Measurements from ENCODE around the gene TSC1. TPM values are rescaled to one million over a fixed set of nuclear protein-coding genes. Genes with fewer than 3 reads are reported as not detected.
"Not testable (repeated sequence)": the region's sequence is repeated elsewhere in the genome, so short reads cannot be mapped to it uniquely, and the experiment has no call there.

Gene TSC1
- polyA plus RNA-seq (2011; rRNA removed), result 45.2 and 45.6 TPM in 2 replicates
- polyA minus RNA-seq (2011; rRNA and poly(A)+ RNA removed), result 58.2 and 81.1 TPM in 2 replicates

GRCh38 chr9:132944294-132945185, at the start of gene TSC1:
Gene TSC1, minus strand, starts transcription at chr9:132944616. Its CDS starts 15,744 bp downstream, at chr9:132928872.
- DNase-seq (ENCODE audit: low read depth), result peak; percentile 76
- H3K36me3 ChIP-seq (ENCODE audit: control insufficient read depth, insufficient read depth, low read length), result no peaks in the 10 kb centered on the region
- TF ChIP-seq, protein P1, sequence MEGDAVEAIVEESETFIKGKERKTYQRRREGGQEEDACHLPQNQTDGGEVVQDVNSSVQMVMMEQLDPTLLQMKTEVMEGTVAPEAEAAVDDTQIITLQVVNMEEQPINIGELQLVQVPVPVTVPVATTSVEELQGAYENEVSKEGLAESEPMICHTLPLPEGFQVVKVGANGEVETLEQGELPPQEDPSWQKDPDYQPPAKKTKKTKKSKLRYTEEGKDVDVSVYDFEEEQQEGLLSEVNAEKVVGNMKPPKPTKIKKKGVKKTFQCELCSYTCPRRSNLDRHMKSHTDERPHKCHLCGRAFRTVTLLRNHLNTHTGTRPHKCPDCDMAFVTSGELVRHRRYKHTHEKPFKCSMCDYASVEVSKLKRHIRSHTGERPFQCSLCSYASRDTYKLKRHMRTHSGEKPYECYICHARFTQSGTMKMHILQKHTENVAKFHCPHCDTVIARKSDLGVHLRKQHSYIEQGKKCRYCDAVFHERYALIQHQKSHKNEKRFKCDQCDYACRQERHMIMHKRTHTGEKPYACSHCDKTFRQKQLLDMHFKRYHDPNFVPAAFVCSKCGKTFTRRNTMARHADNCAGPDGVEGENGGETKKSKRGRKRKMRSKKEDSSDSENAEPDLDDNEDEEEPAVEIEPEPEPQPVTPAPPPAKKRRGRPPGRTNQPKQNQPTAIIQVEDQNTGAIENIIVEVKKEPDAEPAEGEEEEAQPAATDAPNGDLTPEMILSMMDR (IDR thresholded peaks at IDR 0.05; ENCODE audit: insufficient read depth, low read depth, low read length), result no peak
- peak within 1 kb of the TSS; percentile 94 for H3K4me3 ChIP-seq (ENCODE audit: low read depth, low read length)
- ChIA-PET CTCF (interaction anchor here (0.6 to 2.2 kb wide), 7 partner anchors 11 to 158 kb away, joined by 3 to 9 read pairs (median 3); no protein-coding TSS in a partner anchor), POLR2A (interaction anchor here (0.7 kb wide), 1 partner anchor 10 kb away, joined by 8 read pairs; no protein-coding TSS in a partner anchor)
- no peaks in the 10 kb centered on the region; the same call in 1 of the 2 replicates for H3K27me3 ChIP-seq (ENCODE audit: control insufficient read depth, insufficient read depth, low read length)

DNA sequence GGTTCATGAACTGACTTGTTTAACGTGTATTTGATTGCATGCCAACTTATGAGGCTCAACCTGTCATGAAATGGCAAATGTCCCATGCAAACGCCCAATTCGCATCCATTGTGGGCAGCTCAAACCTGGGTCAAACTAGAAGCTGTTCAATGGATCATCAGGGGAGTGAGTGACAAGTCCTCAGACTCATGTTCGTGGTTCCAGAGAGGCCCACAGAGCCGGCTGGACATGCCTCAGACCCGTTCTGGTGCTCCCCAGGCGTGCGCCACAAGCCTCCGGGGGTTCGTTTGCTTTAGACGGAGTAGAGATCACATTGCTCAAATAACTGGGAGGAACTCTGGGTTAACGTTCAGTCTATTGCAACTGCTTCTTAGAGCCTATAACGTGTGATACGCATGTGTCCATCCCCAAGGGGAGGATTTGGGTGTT, 49.1 kb upstream of the TSC1 start:
- H3K4me3 ChIP-seq (ENCODE audit: low read depth, low read length), result no peak overlapping the region
- ChIA-PET CTCF (interaction anchor here (1.6 to 2.0 kb wide), 2 partner anchors 28 to 29 kb away, joined by 6 to 9 read pairs; no protein-coding TSS in a partner anchor), POLR2A (no interaction called here)
- no peaks in the 10 kb centered on the region for H3K36me3 ChIP-seq (ENCODE audit: control insufficient read depth, insufficient read depth, low read length)
- DNase-seq (ENCODE audit: low read depth), result no peak
- TF ChIP-seq, protein P1 (IDR thresholded peaks at IDR 0.05; ENCODE audit: insufficient read depth, low read depth, low read length), result no peak
- peaks cover 12% of the 10 kb centered on the region for H3K27me3 ChIP-seq (ENCODE audit: control insufficient read depth, insufficient read depth, low read length)

GRCh38 chr9:132991351-132992300, 47.2 kb upstream of the TSC1 start:
- DNase-seq (ENCODE audit: low read depth), result no peak
- POLR2A ChIA-PET, result no interaction called here
- Histone ChIP-seq H3K4me3 (ENCODE audit: low read depth, low read length) (no peak overlapping the region), H3K36me3 (ENCODE audit: control insufficient read depth, insufficient read depth, low read length) (no peaks in the 10 kb centered on the region), H3K27me3 (ENCODE audit: control insufficient read depth, insufficient read depth, low read length) (peaks cover 18% of the 10 kb centered on the region)
- CTCF ChIA-PET, result interaction anchor here (1.1 to 2.3 kb wide), 4 partner anchors 10 to 153 kb away, joined by 3 to 11 read pairs (median 5); no protein-coding TSS in a partner anchor
- TF ChIP-seq, protein P1 (IDR thresholded peaks at IDR 0.05; ENCODE audit: insufficient read depth, low read depth, low read length), result no peak

- Histone ChIP-seq H3K27me3 (ENCODE audit: control insufficient read depth, insufficient read depth, low read length) (peaks cover 19% of the 10 kb centered on the region), H3K36me3 (ENCODE audit: control insufficient read depth, insufficient read depth, low read length) (no peaks in the 10 kb centered on the region), H3K4me3 (ENCODE audit: low read depth, low read length) (no peak overlapping the region)
- DNase-seq (ENCODE audit: low read depth), result no peak
- ChIA-PET POLR2A (no interaction called here), CTCF (interaction anchor here (1.1 to 2.3 kb wide), 2 partner anchors 9 to 13 kb away, joined by 3 to 11 read pairs; no protein-coding TSS in a partner anchor)
- TF ChIP-seq, protein P1 (IDR thresholded peaks at IDR 0.05; ENCODE audit: insufficient read depth, low read depth, low read length), result no peak
These were observed 46.4 kb upstream of the TSC1 start for GRCh38 chr9:132990781-132991180.

- H3K27me3 ChIP-seq (ENCODE audit: control insufficient read depth, insufficient read depth, low read length), result peaks cover 23% of the 10 kb centered on the region
- H3K36me3 ChIP-seq (ENCODE audit: control insufficient read depth, insufficient read depth, low read length); DNase-seq (ENCODE audit: low read depth); CTCF ChIA-PET; H3K4me3 ChIP-seq (ENCODE audit: low read depth, low read length); POLR2A ChIA-PET: not testable (repeated sequence)
These were observed 45.7 kb upstream of the TSC1 start for GRCh38 chr9:132989998-132990557.

Data from BJ (cell line).